ENCODE results near the gene TPSAB1.

Gene TPSAB1

GRCh38 chr16:1200014-1200627 lies 40.4 kb upstream of the TPSAB1 start:
- no peak for DNase-seq (ENCODE audit: insufficient read length, low spot score)
- TF ChIP-seq POLR2A (IDR thresholded peaks at IDR 0.05; ENCODE audit: low read depth, low read length), result no peak
- FAIRE-seq, result no peak

GRCh38 chr16:1201444-1201843 lies 39.1 kb upstream of the TPSAB1 start:
- no peak for TF ChIP-seq POLR2A (IDR thresholded peaks at IDR 0.05; ENCODE audit: low read depth, low read length)
- FAIRE-seq, result no peak
- no peak for DNase-seq (ENCODE audit: insufficient read length, low spot score)

- DNase-seq (ENCODE audit: insufficient read length, low spot score) (no peak), FAIRE-seq (no peak)
- no peak for TF ChIP-seq POLR2A (IDR thresholded peaks at IDR 0.05; ENCODE audit: low read depth, low read length)
These were observed 38.2 kb upstream of the TPSAB1 start for GRCh38 chr16:1202274-1202673.

- TF ChIP-seq POLR2A (IDR thresholded peaks at IDR 0.05; ENCODE audit: low read depth, low read length), result no peak
- DNase-seq (ENCODE audit: insufficient read length, low spot score) (no peak), FAIRE-seq (no peak)
These were observed 35.6 kb upstream of the TPSAB1 start for GRCh38 chr16:1204933-1205332.

GRCh38 chr16:1206326-1206725 lies 34.2 kb upstream of the TPSAB1 start:
- FAIRE-seq (no peak), DNase-seq (ENCODE audit: insufficient read length, low spot score) (no peak)
- no peak for TF ChIP-seq POLR2A (IDR thresholded peaks at IDR 0.05; ENCODE audit: low read depth, low read length)

GRCh38 chr16:1206786-1207185 lies 33.7 kb upstream of the TPSAB1 start:
- DNase-seq (ENCODE audit: insufficient read length, low spot score) (no peak), FAIRE-seq (no peak)
- no peak for TF ChIP-seq POLR2A (IDR thresholded peaks at IDR 0.05; ENCODE audit: low read depth, low read length)

GRCh38 chr16:1208239-1208830 lies 32.2 kb upstream of the TPSAB1 start:
- FAIRE-seq (no peak), DNase-seq (ENCODE audit: insufficient read length, low spot score) (no peak)
- no peak for TF ChIP-seq POLR2A (IDR thresholded peaks at IDR 0.05; ENCODE audit: low read depth, low read length)

GRCh38 chr16:1209081-1209480 lies 31.4 kb upstream of the TPSAB1 start:
- DNase-seq (ENCODE audit: insufficient read length, low spot score) (no peak), FAIRE-seq (no peak)
- TF ChIP-seq POLR2A (IDR thresholded peaks at IDR 0.05; ENCODE audit: low read depth, low read length), result no peak

GRCh38 chr16:1210461-1210860 lies 30.0 kb upstream of the TPSAB1 start:
- no peak for DNase-seq (ENCODE audit: insufficient read length, low spot score)
- FAIRE-seq, result no peak
- TF ChIP-seq POLR2A (IDR thresholded peaks at IDR 0.05; ENCODE audit: low read depth, low read length), result no peak

- DNase-seq (ENCODE audit: insufficient read length, low spot score), result no peak
- no peak for TF ChIP-seq POLR2A (IDR thresholded peaks at IDR 0.05; ENCODE audit: low read depth, low read length)
- FAIRE-seq, result no peak
These were observed 28.8 kb upstream of the TPSAB1 start for GRCh38 chr16:1211451-1212268.

GRCh38 chr16:1212616-1213194 lies 27.8 kb upstream of the TPSAB1 start:
- no peak for FAIRE-seq
- TF ChIP-seq POLR2A (IDR thresholded peaks at IDR 0.05; ENCODE audit: low read depth, low read length), result no peak
- no peak for DNase-seq (ENCODE audit: insufficient read length, low spot score)

GRCh38 chr16:1213231-1213630 lies 27.3 kb upstream of the TPSAB1 start:
- FAIRE-seq, result no peak
- TF ChIP-seq POLR2A (IDR thresholded peaks at IDR 0.05; ENCODE audit: low read depth, low read length), result no peak
- DNase-seq (ENCODE audit: insufficient read length, low spot score), result no peak

GRCh38 chr16:1213796-1214372 lies 26.6 kb upstream of the TPSAB1 start:
- no peak for TF ChIP-seq POLR2A (IDR thresholded peaks at IDR 0.05; ENCODE audit: low read depth, low read length)
- FAIRE-seq (no peak), DNase-seq (ENCODE audit: insufficient read length, low spot score) (no peak)

- no peak for FAIRE-seq
- no peak for DNase-seq (ENCODE audit: insufficient read length, low spot score)
- no peak for TF ChIP-seq POLR2A (IDR thresholded peaks at IDR 0.05; ENCODE audit: low read depth, low read length)
These were observed 25.8 kb upstream of the TPSAB1 start for GRCh38 chr16:1214719-1215118.
